HepG2 (cell line): Measurements from ENCODE around the gene POU6F1. TPM values are rescaled to one million over a fixed set of nuclear protein-coding genes. Genes with fewer than 3 reads are reported as not detected.
A peak's percentile ranks its signal among the peaks of the same experiment; 100 is the strongest.

Experiments
- ARID2 ChIP-seq: sonication (generic); formaldehyde crosslinking; IDR thresholded peaks from 2 replicates; pipeline ENCODE4 v1.8.1; 2022; ENCODE audit warnings: mild to moderate bottlenecking, missing genetic modification reagents, borderline replicate concordance
- ATAD3A ChIP-seq: sonication (generic); formaldehyde crosslinking; IDR thresholded peaks from 2 replicates; pipeline ENCODE4 v1.4.0; 2020; ENCODE audit warnings: missing genetic modification reagents
- HOXA7 ChIP-seq: sonication (generic); formaldehyde crosslinking; IDR thresholded peaks from 2 replicates; pipeline ENCODE4 v1.8.1; 2022; ENCODE audit warnings: mild to moderate bottlenecking, missing genetic modification reagents, moderate library complexity
- IKZF1 ChIP-seq: fragments of 450-650 bp; IDR thresholded peaks from 2 replicates; pipeline ENCODE4 v1.7.1; 2016
- JDP2 ChIP-seq: sonication (generic); formaldehyde crosslinking; IDR thresholded peaks from 2 replicates; pipeline ENCODE4 v1.8.1; 2022; ENCODE audit warnings: missing genetic modification reagents, borderline replicate concordance
- MIER3 ChIP-seq: IDR thresholded peaks from 2 replicates; pipeline ENCODE4 v1.6.1; 2016; ENCODE audit warnings: missing compliant biosample characterization, borderline replicate concordance
- NFIB ChIP-seq: sonication (generic); formaldehyde crosslinking; IDR thresholded peaks from 2 replicates; pipeline ENCODE4 v1.9.0; 2021; ENCODE audit warnings: missing genetic modification reagents, mild to moderate bottlenecking, borderline replicate concordance
- NR2F2 ChIP-seq: IDR thresholded peaks from 2 replicates; pipeline ENCODE4 v1.6.1; 2012; ENCODE audit warnings: low read depth, inconsistent platforms, borderline replicate concordance
- PHF21A ChIP-seq: sonication (generic); formaldehyde crosslinking; IDR thresholded peaks from 2 replicates; pipeline ENCODE4 v1.5.0; 2020; ENCODE audit warnings: mild to moderate bottlenecking, missing genetic modification reagents
- RFX5 ChIP-seq: IDR thresholded peaks from 2 replicates; pipeline ENCODE4 v1.6.1; 2011; ENCODE audit warnings: low read depth, low read length, improper control_type of control experiment
- TCF12 ChIP-seq, 2 experiments: fragments of 450-650 bp in 1 of 2; sonication (generic) in 1 of 2; formaldehyde crosslinking in 1 of 2; IDR thresholded peaks; 2 replicates each; pipeline versions ENCODE4 v1.6.1 to v1.8.0; 2017 to 2022; ENCODE audit warnings: antibody characterized with exemption in 1 of 2, mild to moderate bottlenecking in 1 of 2, missing genetic modification reagents in 1 of 2, moderate library complexity in 1 of 2
- THYN1 ChIP-seq: sonication (generic); formaldehyde crosslinking; IDR thresholded peaks from 2 replicates; pipeline ENCODE4 v1.8.1; 2023; ENCODE audit warnings: low read depth, mild to moderate bottlenecking, moderate library complexity, missing genetic modification reagents, borderline replicate concordance
- ZC3H13 ChIP-seq: sonication (generic); formaldehyde crosslinking; IDR thresholded peaks from 2 replicates; pipeline ENCODE4 v1.8.1; 2023; ENCODE audit warnings: mild to moderate bottlenecking, missing genetic modification reagents, moderate library complexity
- ZNF234 ChIP-seq: sonication (generic); formaldehyde crosslinking; conservative IDR thresholded peaks from 2 replicates; pipeline ENCODE4 v1.5.1; 2020; ENCODE audit warnings: mild to moderate bottlenecking, missing genetic modification reagents
- ZNF44 ChIP-seq: sonication (generic); formaldehyde crosslinking; IDR thresholded peaks from 2 replicates; pipeline ENCODE4 v1.5.1; 2020; ENCODE audit warnings: mild to moderate bottlenecking, missing genetic modification reagents
- ZNF543 ChIP-seq: sonication (generic); formaldehyde crosslinking; IDR thresholded peaks from 2 replicates; pipeline ENCODE4 v1.4.0; 2020; ENCODE audit warnings: mild to moderate bottlenecking, missing genetic modification reagents
- ZNF674 ChIP-seq: sonication (generic); formaldehyde crosslinking; IDR thresholded peaks from 2 replicates; pipeline ENCODE4 v1.5.0; 2020; ENCODE audit warnings: low read depth, mild to moderate bottlenecking, missing genetic modification reagents
- ZNF749 ChIP-seq: sonication (generic); formaldehyde crosslinking; IDR thresholded peaks from 2 replicates; pipeline ENCODE4 v1.8.0; 2022; ENCODE audit warnings: mild to moderate bottlenecking, missing genetic modification reagents, moderate library complexity, borderline replicate concordance
- polyA plus RNA-seq, 8 experiments: library from polyadenylated mRNA; depleted of rRNA in 3 of 8; stranded (reverse) in 7 of 8; unstranded in 1 of 8; fragments of >200 nt; fragmentation: Illumina TruSeq in 4 of 8; extraction: Trizol in 4 of 8; gene quantifications; 2 replicates each; pipeline versions ENCODE4 v1.2.1 to v1.2.3, GENCODE V29; 2011 to 2016; ENCODE audit warnings: low read depth in 4 of 8, missing spikeins in 1 of 8, mixed read lengths in 1 of 8; ENCODE audit not compliant: insufficient read depth in 1 of 8
- total RNA-seq, 5 experiments: library from RNA; depleted of rRNA; stranded (reverse); fragments of >200 nt; fragmentation: Illumina TruSeq; extraction: Trizol; gene quantifications; 2 replicates each; pipeline ENCODE4 v1.2.3, GENCODE V29; 2016; ENCODE audit warnings: low read depth in 1 of 5
- TF ChIP-seq, protein P1 (sequence below): sonication (generic); formaldehyde crosslinking; IDR thresholded peaks from 2 replicates; pipeline ENCODE4 v1.9.0; 2021; ENCODE audit warnings: mild to moderate bottlenecking, missing genetic modification reagents
- TF ChIP-seq, protein P2 (sequence below): IDR thresholded peaks from 2 replicates; pipeline ENCODE4 v1.6.1; 2016; ENCODE audit warnings: low read depth, borderline replicate concordance
- TF ChIP-seq, protein P3 (sequence below): sonication (generic); formaldehyde crosslinking; IDR thresholded peaks from 2 replicates; pipeline ENCODE4 v1.4.0; 2020; ENCODE audit warnings: missing genetic modification reagents, low read depth, mild to moderate bottlenecking, borderline replicate concordance

The POU6F1 gene
- total and polyA plus RNA-seq, 2 of the 13 experiments (the other 11 are each of a cell fraction or from before 2014, with no cell fraction given), result 0.48 to 0.51 TPM

- TF ChIP-seq, protein P1, sequence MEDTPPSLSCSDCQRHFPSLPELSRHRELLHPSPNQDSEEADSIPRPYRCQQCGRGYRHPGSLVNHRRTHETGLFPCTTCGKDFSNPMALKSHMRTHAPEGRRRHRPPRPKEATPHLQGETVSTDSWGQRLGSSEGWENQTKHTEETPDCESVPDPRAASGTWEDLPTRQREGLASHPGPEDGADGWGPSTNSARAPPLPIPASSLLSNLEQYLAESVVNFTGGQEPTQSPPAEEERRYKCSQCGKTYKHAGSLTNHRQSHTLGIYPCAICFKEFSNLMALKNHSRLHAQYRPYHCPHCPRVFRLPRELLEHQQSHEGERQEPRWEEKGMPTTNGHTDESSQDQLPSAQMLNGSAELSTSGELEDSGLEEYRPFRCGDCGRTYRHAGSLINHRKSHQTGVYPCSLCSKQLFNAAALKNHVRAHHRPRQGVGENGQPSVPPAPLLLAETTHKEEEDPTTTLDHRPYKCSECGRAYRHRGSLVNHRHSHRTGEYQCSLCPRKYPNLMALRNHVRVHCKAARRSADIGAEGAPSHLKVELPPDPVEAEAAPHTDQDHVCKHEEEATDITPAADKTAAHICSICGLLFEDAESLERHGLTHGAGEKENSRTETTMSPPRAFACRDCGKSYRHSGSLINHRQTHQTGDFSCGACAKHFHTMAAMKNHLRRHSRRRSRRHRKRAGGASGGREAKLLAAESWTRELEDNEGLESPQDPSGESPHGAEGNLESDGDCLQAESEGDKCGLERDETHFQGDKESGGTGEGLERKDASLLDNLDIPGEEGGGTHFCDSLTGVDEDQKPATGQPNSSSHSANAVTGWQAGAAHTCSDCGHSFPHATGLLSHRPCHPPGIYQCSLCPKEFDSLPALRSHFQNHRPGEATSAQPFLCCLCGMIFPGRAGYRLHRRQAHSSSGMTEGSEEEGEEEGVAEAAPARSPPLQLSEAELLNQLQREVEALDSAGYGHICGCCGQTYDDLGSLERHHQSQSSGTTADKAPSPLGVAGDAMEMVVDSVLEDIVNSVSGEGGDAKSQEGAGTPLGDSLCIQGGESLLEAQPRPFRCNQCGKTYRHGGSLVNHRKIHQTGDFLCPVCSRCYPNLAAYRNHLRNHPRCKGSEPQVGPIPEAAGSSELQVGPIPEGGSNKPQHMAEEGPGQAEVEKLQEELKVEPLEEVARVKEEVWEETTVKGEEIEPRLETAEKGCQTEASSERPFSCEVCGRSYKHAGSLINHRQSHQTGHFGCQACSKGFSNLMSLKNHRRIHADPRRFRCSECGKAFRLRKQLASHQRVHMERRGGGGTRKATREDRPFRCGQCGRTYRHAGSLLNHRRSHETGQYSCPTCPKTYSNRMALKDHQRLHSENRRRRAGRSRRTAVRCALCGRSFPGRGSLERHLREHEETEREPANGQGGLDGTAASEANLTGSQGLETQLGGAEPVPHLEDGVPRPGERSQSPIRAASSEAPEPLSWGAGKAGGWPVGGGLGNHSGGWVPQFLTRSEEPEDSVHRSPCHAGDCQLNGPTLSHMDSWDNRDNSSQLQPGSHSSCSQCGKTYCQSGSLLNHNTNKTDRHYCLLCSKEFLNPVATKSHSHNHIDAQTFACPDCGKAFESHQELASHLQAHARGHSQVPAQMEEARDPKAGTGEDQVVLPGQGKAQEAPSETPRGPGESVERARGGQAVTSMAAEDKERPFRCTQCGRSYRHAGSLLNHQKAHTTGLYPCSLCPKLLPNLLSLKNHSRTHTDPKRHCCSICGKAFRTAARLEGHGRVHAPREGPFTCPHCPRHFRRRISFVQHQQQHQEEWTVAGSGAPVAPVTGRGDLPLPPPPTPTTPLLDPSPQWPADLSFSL (CRISPR knock-in tag), result 0 out of 2 replicates have a peak, but pooled peaks have one; percentile 56
- no peak for TF ChIP-seq JDP2 (CRISPR knock-in tag)
- TF ChIP-seq PHF21A (CRISPR knock-in tag), result peak; percentile 78
- no peak for TF ChIP-seq ZNF543 (CRISPR knock-in tag)
- TF ChIP-seq ZNF234, result no peak
- no peak for TF ChIP-seq THYN1 (CRISPR knock-in tag)
- TF ChIP-seq ARID2 (CRISPR knock-in tag), result peak; percentile 28; the same call in 1 of the 2 replicates
- no peak; the same call in 1 of the 2 replicates for TF ChIP-seq ZC3H13 (CRISPR knock-in tag)
- no peak for TF ChIP-seq HOXA7 (CRISPR knock-in tag)
- TF ChIP-seq ZNF749 (CRISPR knock-in tag), result no peak; the same call in 1 of the 2 replicates
- no peak for TF ChIP-seq IKZF1
- TF ChIP-seq, protein P2, sequence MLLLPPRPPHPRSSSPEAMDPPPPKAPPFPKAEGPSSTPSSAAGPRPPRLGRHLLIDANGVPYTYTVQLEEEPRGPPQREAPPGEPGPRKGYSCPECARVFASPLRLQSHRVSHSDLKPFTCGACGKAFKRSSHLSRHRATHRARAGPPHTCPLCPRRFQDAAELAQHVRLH (CRISPR knock-in tag), result no peak
- 0 out of 2 replicates have a peak, but pooled peaks have one; percentile 13 for TF ChIP-seq MIER3 (CRISPR knock-in tag)
- TF ChIP-seq ZNF674 (CRISPR knock-in tag), result no peak
- TF ChIP-seq NFIB (CRISPR knock-in tag), result no peak
- no peak for TF ChIP-seq NR2F2
- peak; percentile 96 for TF ChIP-seq RFX5
- TF ChIP-seq ZNF44 (CRISPR knock-in tag), result peak; percentile 87; the same call in 1 of the 2 replicates
- no peak for TF ChIP-seq TCF12 (IDR thresholded peaks at IDR 0.05)
- 0 out of 2 replicates have a peak, but pooled peaks have one; percentile 46 for TF ChIP-seq TCF12 (CRISPR knock-in tag; IDR thresholded peaks at IDR 0.05)
- TF ChIP-seq, protein P3, sequence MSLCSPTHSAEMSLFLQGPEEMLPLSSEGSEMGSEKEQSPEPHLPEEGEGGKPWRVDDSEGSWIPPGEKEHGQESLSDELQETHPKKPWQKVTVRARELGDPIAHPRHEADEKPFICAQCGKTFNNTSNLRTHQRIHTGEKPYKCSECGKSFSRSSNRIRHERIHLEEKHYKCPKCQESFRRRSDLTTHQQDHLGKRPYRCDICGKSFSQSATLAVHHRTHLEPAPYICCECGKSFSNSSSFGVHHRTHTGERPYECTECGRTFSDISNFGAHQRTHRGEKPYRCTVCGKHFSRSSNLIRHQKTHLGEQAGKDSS (CRISPR knock-in tag), result no peak
- TF ChIP-seq ATAD3A (CRISPR knock-in tag), result no peak
Observed at GRCh38 chr12:51172515-51173431, 45.1 kb downstream of the POU6F1 start, which contains the start of gene TFCP2 (continued).
